Dendritic cell treated with granulocyte-macrophage colony-stimulating factor and Interleukin-4, amounts not matched to agents 40 ng/mL and 50 ng/mL, for 4 days (primary cell): Measurements from ENCODE around the gene PSEN1.

Experiments
- H3K27ac Mint-ChIP-seq: one replicate; pipeline ENCODE4 v1.8.0; 2022; ENCODE audit warnings: mild to moderate bottlenecking, mixed read lengths
- H3K27me3 Mint-ChIP-seq: one replicate; pipeline ENCODE4 v1.8.0; 2022; ENCODE audit warnings: mild to moderate bottlenecking, mixed read lengths
- H3K36me3 Mint-ChIP-seq: one replicate; pipeline ENCODE4 v1.8.0; 2022; ENCODE audit warnings: low read depth, mixed read lengths
- H3K4me1 Mint-ChIP-seq: one replicate; pipeline ENCODE4 v1.8.0; 2022; ENCODE audit warnings: low read depth, mixed read lengths
- H3K4me3 Mint-ChIP-seq: one replicate; pipeline ENCODE4 v1.8.0; 2022; ENCODE audit warnings: mild to moderate bottlenecking, moderate library complexity, mixed read lengths
- H3K9me3 Mint-ChIP-seq: one replicate; pipeline ENCODE4 v1.8.0; 2022; ENCODE audit warnings: mixed read lengths
- intact Hi-C: fragments of 100-400 bp; cut with micrococcal nuclease; formaldehyde crosslinking; loops from one replicate; pipeline ENCODE4 v1.15.0; 2022

Gene PSEN1

DNA sequence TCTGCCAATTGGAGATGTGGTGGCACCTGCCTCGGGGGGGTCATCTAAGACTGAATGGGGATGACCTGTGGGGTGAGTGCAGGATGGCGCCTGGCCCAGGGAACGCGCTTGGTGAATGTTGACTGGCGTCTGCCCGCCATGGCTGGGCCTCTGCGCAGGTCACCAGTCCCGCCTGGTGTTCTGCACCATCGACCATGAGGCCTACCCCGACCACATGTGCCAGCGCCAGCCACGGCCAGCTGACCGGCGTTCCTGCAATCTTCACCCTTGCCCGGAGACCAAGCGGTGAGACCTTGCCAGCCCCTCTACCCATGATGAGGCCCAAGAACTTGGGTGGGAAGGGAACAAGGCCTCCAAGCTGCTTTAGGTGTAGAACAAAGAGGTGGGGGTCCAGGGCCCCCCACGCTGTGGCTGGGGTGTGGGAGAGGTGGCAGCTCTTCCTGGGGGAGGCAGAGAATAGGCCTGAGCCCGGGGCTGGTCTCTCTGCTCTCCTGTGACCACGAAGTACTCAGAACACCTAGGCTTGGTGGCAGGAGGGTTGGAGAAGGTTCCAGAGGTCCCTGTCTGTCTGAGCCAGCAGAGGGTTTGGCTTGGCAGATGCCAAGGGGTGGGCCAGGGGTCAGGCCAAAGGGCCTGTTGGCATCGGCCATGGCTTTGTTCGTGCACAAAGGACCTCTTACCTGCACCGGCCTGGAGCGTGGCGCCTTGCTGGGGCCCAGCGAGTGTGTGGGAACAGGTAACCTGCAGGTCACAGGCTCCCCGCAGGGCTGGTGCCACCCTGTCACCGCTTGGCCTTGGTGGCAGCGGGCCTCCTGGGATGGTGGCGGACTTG lies 116.4 kb downstream of the PSEN1 start:
- H3K4me3 Mint-ChIP-seq = no peak overlapping the region
- intact Hi-C loops = no loop called here
- no peak overlapping the region for H3K27ac Mint-ChIP-seq

GRCh38 chr14:73253323-73253610 lies 117.0 kb downstream of the PSEN1 start:
- Mint-ChIP-seq H3K27me3 (no peaks in the 10 kb centered on the region), H3K27ac (no peak overlapping the region), H3K4me1 (peaks cover 12% of the 10 kb centered on the region), H3K4me3 (no peak overlapping the region), H3K9me3 (no peaks in the 10 kb centered on the region), H3K36me3 (peaks cover 9% of the 10 kb centered on the region)
- intact Hi-C loops = no loop called here

More for the DNA sequence above, 116.4 kb downstream of the PSEN1 start:
- Mint-ChIP-seq H3K27me3 (no peaks in the 10 kb centered on the region), H3K36me3 (peaks cover 9% of the 10 kb centered on the region), H3K9me3 (no peaks in the 10 kb centered on the region), H3K4me1 (peaks cover 17% of the 10 kb centered on the region)

GRCh38 chr14:73253721-73254120 lies 117.4 kb downstream of the PSEN1 start:
- intact Hi-C loops = no loop called here
- H3K4me3 Mint-ChIP-seq = no peak overlapping the region
- peaks cover 7% of the 10 kb centered on the region for H3K4me1 Mint-ChIP-seq
- H3K36me3 Mint-ChIP-seq = peaks cover 10% of the 10 kb centered on the region
- no peaks in the 10 kb centered on the region for H3K9me3 Mint-ChIP-seq
- H3K27me3 Mint-ChIP-seq = no peaks in the 10 kb centered on the region
- no peak overlapping the region for H3K27ac Mint-ChIP-seq

GRCh38 chr14:73254247-73255004 lies 118.1 kb downstream of the PSEN1 start:
- Mint-ChIP-seq H3K4me3 (no peak overlapping the region), H3K9me3 (no peaks in the 10 kb centered on the region), H3K4me1 (peaks cover 6% of the 10 kb centered on the region), H3K36me3 (peaks cover 16% of the 10 kb centered on the region), H3K27me3 (no peaks in the 10 kb centered on the region), H3K27ac (no peak overlapping the region)
- intact Hi-C loops = no loop called here

DNA sequence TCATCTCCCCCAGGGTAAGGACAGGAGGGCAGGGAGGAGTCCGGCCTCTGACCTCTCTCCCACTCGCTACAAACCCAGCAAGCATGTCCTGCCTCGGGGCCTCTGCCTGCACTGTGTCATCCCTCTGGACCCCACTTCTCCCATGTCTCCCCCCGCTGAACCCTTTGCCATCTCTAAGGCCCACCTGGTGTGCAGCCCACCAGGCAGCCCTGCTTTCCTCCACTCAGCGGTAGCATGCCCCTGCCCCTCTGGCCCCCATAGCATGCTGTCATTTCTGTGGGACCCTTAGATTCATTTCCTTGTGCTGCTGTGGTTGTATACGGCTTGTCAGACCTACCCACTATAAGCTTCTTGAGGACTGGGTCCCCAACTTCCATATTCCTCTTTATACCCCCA lies 118.7 kb downstream of the PSEN1 start:
- Mint-ChIP-seq H3K27ac (no peak overlapping the region), H3K36me3 (peaks cover 16% of the 10 kb centered on the region), H3K4me1 (peaks cover 6% of the 10 kb centered on the region), H3K9me3 (no peaks in the 10 kb centered on the region), H3K4me3 (no peak overlapping the region), H3K27me3 (no peaks in the 10 kb centered on the region)
- intact Hi-C loops = no loop called here

DNA sequence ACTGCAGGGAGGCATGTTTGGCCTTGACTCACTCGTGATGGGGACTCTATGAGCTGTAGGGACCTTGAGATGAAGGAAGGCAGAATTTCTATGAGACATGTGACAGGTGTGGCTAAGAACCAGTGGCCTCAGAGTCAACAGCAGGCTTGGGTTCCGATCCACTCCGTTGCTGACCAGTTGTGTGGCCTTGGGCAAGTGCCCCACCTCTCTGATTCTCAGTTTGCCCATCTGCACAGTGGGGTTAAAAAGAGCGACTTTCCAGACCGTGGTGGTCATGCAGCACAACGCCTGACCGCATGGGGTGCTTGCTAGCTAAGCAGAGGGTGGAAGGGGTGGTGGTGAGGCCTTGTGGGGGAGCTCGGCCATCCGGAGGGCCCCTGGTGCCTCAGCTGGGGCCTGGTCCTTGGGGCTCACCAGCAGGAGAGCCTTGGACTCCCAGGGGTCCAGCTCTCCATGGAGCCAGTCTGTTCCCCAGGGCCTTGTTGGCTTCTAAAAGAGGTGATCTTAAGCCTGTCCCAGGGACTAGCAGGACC lies 119.5 kb downstream of the PSEN1 start:
- H3K9me3 Mint-ChIP-seq = no peaks in the 10 kb centered on the region
- H3K27me3 Mint-ChIP-seq = no peaks in the 10 kb centered on the region
- H3K27ac Mint-ChIP-seq = no peak overlapping the region
- peaks cover 16% of the 10 kb centered on the region for H3K36me3 Mint-ChIP-seq
- peaks cover 6% of the 10 kb centered on the region for H3K4me1 Mint-ChIP-seq
- intact Hi-C loops = no loop called here
- H3K4me3 Mint-ChIP-seq = no peak overlapping the region

- Mint-ChIP-seq H3K4me3 (no peak overlapping the region), H3K9me3 (no peaks in the 10 kb centered on the region), H3K4me1 (peaks cover 6% of the 10 kb centered on the region), H3K27ac (no peak overlapping the region), H3K36me3 (peaks cover 16% of the 10 kb centered on the region), H3K27me3 (no peaks in the 10 kb centered on the region)
- intact Hi-C loops = no loop called here
Observed at GRCh38 chr14:73258076-73258475, 121.8 kb downstream of the PSEN1 start.

DNA sequence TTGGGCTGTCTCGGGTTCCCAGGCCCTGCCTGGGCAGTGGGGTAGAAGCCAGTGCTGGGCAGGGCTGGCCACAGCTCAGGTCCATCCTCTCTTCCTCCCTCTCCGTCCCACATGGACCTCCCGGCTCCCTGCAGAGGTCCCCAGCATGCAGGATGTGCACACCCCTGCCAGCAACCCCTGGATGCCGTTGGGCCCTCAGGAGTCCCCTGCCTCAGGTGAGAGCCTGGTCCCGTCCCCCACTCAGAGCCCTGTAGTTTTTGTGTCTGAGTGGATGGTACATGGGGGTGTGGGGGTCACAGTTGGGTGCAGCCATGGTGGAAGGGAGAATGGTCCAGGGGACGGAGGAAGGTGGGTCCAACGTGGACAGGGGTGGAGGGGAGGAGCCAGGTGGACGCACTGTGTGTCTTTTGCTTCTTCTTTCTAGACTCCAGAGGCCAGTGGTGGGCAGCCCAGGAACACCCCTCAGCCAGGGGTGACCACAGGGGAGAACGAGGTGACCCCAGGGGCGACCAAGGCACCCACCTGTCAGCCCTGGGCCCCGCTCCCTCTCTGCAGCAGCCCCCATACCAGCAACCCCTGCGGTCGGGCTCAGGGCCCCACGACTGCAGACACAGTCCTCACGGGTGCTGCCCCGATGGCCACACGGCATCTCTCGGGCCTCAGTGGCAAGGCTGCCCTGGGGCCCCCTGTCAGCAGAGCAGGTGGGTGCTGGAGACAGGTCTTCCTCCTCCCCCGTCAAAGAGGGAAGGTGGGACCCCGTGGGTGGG lies 122.7 kb downstream of the PSEN1 start:
- Mint-ChIP-seq H3K4me1 (peaks cover 6% of the 10 kb centered on the region), H3K27me3 (no peaks in the 10 kb centered on the region), H3K4me3 (no peak overlapping the region), H3K9me3 (no peaks in the 10 kb centered on the region), H3K27ac (no peak overlapping the region), H3K36me3 (peaks cover 20% of the 10 kb centered on the region)
- intact Hi-C loops = no loop called here

DNA sequence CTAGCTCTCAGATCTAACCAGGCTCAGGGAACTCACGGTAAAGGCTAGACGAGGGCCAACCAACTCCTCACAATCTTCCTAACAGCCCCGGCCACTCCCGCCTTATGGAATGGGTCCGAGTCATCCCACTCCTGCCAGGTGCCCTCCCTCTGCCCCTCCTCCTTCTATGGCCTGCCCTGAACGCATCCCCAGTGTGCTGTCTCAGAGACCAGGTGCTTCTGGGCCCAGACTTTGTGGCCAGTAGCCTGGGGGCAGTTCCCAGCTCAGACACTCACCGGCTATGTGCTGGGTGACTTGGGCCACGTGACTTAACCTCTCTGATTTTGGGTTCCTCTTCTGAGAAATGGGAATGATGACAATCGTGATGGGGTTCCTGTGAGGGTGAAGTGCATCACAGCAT lies 123.5 kb downstream of the PSEN1 start:
- Mint-ChIP-seq H3K4me3 (no peak overlapping the region), H3K36me3 (peaks cover 24% of the 10 kb centered on the region), H3K27ac (no peak overlapping the region), H3K9me3 (no peaks in the 10 kb centered on the region), H3K4me1 (peaks cover 6% of the 10 kb centered on the region), H3K27me3 (no peaks in the 10 kb centered on the region)
- intact Hi-C loops = no loop called here

DNA sequence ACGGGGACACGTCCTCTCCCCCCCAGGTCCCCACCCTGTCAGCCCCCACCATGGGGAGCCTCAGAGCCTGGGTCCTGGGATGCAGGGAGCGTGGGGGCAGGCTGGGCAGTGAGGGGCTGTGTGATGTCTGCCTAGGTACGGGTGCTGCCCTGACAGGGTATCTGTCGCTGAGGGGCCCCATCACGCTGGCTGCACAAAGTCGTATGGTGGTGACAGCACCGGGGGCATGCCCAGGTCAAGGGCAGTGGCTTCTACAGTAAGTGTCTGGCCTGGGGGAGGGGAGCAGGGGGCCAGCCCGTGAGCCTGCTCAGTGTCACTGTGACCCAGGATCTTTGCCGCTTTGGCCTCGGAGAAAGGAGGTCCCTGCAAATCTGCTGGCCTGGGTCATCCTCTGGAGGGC lies 124.3 kb downstream of the PSEN1 start:
- H3K4me3 Mint-ChIP-seq = no peak overlapping the region
- no peaks in the 10 kb centered on the region for H3K27me3 Mint-ChIP-seq
- no peak overlapping the region for H3K27ac Mint-ChIP-seq
- H3K4me1 Mint-ChIP-seq = no peaks in the 10 kb centered on the region
- H3K9me3 Mint-ChIP-seq = no peaks in the 10 kb centered on the region
- peaks cover 20% of the 10 kb centered on the region for H3K36me3 Mint-ChIP-seq
- intact Hi-C loops = no loop called here

GRCh38 chr14:73261075-73261474 lies 124.8 kb downstream of the PSEN1 start:
- H3K4me1 Mint-ChIP-seq = no peaks in the 10 kb centered on the region
- H3K36me3 Mint-ChIP-seq = peaks cover 20% of the 10 kb centered on the region
- H3K27ac Mint-ChIP-seq = no peak overlapping the region
- no peaks in the 10 kb centered on the region for H3K9me3 Mint-ChIP-seq
- intact Hi-C loops = no loop called here
- H3K4me3 Mint-ChIP-seq = no peak overlapping the region
- H3K27me3 Mint-ChIP-seq = no peaks in the 10 kb centered on the region

- intact Hi-C loops = no loop called here
- Mint-ChIP-seq H3K4me3 (no peak overlapping the region), H3K4me1 (no peaks in the 10 kb centered on the region), H3K36me3 (peaks cover 20% of the 10 kb centered on the region), H3K27ac (no peak overlapping the region), H3K27me3 (no peaks in the 10 kb centered on the region), H3K9me3 (no peaks in the 10 kb centered on the region)
Observed at GRCh38 chr14:73261520-73262426, 125.5 kb downstream of the PSEN1 start.

GRCh38 chr14:73262427-73263183 lies 126.3 kb downstream of the PSEN1 start:
- H3K4me3 Mint-ChIP-seq = no peak overlapping the region
- peaks cover 20% of the 10 kb centered on the region for H3K36me3 Mint-ChIP-seq
- no peaks in the 10 kb centered on the region for H3K27me3 Mint-ChIP-seq
- intact Hi-C loops = no loop called here
- H3K4me1 Mint-ChIP-seq = no peaks in the 10 kb centered on the region
- no peaks in the 10 kb centered on the region for H3K9me3 Mint-ChIP-seq
- H3K27ac Mint-ChIP-seq = no peak overlapping the region
